Measurements from ENCODE around the gene UBE3C. TPM values are rescaled to one million over a fixed set of nuclear protein-coding genes. Genes with fewer than 3 reads are reported as not detected.
"Not testable (repeated sequence)": the region's sequence is repeated elsewhere in the genome, so short reads cannot be mapped to it uniquely, and the experiment has no call there.

Gene UBE3C
- total RNA-seq, 1 experiment from 2014 or later: 65.3 TPM

DNA sequence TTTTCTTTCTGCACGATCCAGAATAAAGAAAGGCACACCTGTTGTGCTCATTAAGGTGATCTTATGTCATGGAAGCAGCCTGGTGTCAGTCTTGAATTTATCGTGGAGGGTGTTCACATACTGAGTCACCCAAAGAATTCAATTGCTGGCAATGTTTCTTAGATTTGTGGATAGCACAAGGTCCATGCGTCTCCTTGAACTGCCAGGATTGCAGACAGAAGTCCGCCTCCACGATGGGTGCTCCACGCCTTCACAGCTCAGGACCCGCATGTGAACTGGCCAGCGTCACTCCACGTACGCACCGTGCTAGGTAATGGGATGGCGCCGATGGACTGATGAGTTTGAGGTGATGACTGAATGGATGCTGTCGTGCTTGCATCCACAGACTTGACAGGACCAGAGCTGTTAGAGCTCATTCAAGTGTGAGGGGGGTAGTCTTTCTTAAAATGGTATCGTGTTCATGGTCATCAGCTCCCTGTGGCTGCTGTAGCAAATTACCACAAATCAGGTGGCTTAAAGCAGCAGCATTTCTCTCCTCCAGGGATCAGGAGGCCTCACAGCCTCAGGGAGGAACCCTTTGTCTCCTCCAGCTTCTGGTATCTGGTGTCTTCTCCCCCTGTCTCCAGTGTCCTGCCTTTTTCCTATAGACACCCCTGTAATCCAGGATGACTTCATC lies 132.7 kb downstream of the UBE3C start:
- DNase-seq (ENCODE audit: low spot score): no peak

DNA sequence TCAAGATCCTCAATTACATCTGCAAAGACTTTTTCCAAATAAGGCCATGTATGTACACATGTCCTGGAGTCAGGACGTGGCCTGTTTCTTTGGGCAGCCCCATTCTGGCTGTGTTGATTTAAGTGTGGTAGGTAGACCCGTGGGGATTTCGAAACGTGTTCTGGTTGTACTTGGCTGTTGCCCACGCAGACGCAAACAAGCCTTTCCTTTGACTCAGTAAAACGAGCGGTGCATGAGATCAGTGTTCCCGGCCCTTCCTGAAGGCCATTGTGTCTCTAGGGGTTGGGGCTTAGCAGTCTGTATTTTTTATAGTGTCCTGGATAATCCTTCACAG lies 133.2 kb downstream of the UBE3C start:
- DNase-seq (ENCODE audit: low spot score): peak; percentile 87

DNA sequence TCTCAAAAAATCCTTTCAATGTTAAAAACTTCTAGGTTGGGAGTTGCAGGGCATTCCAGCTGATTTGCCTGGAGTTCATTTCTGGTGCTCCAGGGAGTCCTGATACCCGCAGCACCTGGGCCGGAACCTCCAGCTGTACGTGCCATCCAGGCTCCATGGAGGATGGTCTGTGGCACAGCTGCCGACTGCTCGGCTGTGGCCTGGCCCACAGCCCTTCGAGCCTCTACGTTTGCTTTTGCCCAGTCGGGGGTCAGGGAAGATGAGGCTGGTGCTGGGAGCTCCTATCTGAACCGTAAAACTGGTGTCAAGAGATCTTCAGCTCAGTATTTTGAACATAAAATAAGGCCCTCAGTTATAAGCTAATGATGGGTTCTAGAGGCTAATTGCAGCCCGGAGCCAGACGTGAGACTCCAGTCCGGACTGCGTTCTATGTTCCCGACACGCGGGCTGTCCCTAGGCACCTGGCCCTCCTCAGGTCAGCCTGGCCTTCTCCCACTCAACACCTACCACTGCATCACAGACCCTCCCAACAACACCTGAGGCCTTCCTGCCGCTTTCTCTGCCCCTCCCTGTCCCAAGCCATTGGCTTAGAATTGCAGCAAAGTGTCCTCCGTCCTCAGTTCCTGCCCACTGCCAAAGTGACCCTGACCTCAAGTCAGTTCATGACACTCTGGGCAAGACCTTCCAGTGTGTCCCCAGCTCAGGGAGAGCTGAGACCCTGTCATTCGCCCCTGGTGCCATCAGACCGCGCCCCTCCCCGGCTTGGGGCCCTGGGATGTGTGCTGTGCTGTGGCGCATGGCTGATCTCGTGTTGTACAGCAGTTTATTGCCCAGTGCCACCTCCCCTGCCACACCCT lies 133.9 kb downstream of the UBE3C start:
- DNase-seq (ENCODE audit: low spot score): no peak

DNA sequence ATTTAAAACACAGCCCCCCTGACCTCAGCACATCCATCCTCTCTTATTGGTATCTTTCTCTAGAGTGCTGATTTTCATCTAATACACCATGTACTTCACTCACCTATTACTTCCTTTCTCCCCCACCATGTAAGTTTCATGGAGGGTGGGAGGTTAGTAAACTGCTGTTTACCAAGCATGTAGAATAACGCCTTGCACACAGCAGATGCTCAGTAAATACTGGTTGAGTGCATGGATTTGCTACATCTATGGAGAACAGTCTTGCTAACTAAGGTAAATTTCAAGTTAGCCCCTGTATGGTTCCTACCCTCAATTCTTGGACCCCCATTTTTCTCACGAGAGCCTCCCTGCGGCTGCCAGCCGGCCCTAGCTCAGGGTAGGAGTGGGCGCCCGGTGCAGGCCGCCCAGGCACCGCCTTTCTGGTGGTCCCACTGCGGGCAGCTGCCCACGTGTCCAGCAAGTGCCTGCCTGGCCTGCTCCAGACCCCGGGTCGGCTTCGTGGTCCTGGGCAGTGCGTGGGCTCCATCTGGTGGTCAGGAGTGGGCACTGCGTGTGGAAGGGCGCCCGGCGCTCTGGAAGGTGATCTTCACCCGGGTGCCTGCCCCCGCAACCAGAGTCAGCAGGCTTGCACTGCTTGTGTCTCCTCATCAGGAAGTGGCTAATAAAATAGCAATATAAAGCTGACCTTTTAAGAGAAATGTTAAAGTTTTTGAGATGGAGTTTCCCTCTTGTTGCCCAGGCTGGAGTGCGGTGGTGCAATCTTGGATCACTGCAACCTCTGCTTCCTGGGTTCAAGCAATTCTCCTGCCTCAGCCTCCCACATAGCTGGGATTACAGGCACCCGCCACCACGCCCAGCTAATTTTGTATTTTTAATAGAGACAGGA lies 134.7 kb downstream of the UBE3C start:
- DNase-seq (ENCODE audit: low spot score): peak; percentile 59

DNA sequence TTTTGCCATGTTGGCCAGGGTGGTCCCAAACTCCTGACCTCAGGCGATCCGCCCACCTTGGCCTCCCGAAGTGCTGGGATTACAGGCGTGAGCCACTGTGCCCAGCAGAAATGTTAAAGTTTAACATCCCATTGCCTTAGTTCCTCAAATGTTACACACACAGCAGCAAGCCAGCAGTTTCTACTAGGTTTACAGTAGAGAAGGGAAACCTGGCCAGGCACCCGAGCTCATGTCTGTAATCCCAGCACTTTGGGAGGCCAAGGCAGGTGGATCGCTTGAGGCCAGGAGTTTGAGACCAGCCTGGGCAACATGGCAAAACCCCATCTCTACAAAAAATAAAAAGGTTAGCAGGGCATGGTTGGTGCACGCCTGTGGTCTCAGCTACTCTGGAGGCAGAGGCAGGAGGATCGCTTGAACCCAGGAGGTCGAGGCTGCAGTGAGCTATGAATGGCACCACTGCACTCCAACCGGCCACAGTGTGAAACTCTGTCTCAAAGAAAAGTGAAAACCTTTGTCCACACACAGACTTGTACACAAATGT lies 135.4 kb downstream of the UBE3C start:
- DNase-seq (ENCODE audit: low spot score): not testable (repeated sequence)

DNA sequence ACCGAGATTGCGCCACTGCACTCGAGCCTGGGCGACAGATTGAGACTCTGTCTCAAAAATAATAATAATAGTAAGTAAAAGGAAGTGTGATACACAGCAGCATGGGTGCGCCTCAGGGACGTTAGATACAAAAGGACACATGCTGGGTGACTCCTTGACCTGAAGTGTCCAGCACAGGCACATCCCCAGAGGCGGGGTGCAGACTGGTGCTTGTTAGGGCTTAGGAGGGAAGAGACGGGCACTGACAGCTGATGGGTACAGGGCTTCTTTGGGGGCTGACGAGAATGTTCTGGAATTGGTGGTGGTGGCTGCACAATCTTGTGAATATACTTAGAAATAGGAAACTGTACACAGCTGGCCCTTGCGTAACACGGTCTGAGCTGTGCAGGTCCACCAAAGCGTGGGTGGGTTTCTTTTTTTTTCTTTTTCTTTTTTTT lies 136.3 kb downstream of the UBE3C start:
- no peak for DNase-seq (ENCODE audit: low spot score)

DNA sequence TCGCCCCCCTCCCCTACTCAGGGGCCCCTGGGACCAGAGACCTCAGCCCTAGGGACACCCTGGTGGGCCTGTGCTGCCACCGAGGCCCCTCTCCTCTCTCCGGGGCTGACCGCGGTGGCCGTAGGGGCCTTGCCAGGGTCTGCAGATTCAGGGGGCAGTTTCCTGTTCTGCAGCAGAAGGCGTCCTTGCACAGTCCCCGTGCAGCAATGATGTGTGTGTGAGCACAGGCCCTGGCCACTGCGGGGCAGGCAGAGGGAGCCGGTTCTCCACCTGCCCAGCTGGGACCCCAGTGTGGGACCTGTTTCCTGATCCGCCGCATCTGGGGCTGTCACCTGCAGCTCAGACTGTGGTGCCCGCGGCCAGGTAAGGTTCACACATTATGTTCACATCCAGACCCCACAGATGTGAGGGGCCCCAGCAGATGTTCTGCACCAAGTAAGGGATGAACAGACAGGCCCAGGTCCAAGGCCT lies 137.4 kb downstream of the UBE3C start:
- DNase-seq (ENCODE audit: low spot score): no peak

DNA sequence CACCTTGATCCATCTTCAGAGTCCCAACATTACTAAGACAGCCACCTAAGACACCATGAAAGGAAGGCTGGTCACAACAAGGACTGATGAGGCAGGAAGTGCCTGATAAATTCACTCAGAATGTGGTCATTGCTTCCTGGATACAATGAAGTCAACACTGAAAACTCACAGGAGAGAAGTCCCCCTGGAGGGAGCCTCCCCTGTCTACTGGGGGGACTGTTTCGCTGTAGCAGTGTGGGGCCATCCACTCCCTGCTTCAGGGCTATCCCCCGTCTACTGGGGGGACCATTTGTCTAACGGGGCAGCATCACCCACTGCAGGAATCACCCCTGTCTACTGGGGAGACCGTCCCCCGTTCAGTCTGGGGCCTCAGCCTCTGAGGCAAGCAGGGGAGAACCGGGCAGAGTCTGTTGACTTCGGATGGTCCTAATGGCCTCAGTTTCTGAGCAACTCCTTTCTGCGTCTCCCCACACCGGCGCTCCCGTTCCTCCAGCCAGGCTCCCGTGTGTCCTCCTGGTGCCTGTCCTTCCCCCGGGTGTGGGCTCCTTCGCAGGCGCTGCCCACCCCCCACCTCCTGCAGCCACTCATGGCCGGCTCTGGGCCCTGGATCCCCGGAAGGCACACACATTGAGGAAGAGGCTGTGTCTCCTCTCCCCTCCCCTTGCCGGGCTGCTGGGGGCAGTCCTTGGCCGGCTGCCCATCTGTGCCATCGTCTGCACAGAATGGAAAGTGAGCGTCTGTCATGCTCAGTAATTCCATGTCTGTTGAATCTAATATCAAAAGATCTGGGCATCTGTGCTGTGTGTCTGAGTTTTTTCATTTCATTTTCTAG lies 138.2 kb downstream of the UBE3C start:
- DNase-seq (ENCODE audit: low spot score): no peak

DNA sequence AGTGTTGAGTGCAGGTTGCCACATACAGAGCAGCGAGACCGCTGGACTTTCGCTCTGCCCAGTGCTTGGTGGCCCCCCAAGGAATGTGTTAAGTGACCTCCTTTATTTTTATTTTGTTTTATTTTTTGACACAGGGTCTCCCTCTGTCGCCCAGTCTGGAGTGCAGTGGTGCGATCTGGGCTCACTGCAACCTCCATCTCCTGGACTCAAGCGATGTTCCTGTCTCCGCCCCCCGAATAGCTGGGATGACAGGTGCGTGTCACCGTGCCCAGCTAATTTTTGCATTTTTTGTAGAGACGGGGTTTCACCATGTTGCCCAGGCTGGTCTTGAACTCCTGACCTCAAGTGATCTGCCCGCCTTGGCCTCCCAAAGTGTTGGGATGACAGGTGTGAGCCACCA lies 138.8 kb downstream of the UBE3C start:
- not testable (repeated sequence) for DNase-seq (ENCODE audit: low spot score)

DNA sequence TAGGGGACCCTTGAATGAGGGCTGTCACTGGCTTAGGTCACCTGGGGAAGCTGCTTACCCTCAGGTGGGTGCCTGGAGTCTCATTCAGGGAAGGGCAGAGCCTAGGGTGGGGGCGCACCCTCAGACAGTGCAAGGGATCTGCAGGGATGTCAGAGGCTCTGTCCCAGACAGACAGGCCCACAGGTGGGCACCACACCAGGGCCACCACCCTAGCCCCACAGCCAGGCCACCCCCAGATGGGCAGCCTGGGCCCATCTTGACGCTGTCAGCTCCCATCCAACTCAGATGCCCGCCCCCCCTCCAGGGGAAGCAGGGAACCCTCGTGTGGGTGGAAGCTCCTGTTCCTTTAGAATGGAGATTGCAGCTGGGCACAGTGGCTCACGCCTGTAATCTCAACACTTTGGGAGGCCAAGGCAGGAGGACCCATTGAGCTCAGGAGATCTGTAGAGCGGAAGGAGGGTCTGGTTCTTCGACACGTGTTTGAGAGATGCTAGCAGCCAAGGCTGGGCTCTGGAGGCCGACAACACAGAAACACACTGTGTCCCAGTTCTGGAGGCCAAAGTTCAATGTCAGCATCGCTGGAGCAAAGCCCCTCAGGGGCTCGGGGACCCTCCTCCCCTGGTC lies 139.6 kb downstream of the UBE3C start:
- DNase-seq (ENCODE audit: low spot score): no peak

DNA sequence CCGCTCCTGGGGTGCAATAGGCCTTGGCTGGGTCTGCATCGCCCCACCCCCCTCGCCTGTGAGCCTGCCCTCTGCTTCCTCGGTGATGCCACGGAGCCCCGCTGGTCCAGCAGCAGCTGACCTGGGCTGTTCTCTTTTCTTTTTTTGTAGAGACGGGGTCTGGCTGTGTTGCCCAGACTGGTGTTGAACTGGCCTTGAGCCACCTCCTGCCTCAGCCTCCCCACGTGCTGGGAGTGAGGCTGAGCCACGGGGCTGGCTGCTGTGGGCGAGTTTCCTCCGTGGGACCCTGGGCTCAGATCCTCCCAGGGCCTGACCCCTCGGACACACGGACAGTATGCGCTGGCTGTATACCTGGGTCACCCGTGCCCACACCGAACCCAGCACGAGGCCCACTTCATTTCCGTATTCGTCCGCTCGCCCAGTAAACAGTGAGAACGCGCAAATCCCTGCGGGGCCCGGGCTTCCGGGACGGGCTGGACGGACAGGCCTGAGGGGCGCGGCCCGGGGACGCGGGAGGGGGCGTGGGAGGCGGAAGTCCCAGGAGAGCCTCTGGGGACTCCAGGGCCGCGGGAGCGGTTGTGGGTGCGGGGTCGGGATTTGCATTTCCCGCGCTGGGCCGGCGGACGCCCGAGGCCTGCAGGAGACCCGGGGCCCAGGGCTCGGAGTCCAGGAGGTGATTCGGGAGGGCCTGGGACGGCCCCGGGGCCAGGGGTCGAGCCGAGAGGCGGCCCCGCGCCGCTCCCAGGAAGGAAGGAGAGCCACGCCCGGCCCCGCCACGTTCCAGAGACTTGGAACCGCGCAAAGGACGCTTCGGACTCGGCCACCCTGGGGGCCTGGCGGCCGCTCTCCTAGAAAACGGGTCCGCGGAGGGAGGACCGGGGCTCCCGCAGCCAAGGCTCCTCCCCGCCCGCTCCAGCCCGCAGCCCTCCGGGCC lies 140.3 kb downstream of the UBE3C start:
- DNase-seq (ENCODE audit: low spot score): no peak

DNA sequence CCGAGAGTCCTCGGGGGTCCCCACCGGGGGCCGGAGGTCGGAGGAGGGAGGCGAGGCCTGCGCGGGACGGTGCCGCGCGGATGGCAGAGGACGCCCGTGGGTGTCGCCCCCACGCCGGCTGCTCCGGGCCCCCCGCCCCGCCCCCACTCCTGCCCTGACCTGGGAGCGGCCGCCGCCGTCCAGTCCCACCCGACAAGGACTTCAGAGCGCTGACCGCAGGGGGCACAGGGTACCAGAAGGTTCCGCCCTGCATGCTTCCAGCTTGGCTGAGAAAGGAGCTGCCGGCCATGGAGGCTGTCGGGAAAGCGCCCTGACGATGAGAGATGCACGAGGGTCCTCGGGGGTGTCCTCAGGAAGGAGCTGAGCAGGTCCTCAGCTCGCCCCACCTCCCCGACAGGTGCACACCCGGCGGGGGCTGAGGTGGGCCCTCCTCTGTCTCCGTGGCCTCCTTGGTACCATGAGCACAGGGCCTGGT lies 141.1 kb downstream of the UBE3C start:
- DNase-seq (ENCODE audit: low spot score): no peak

DNA sequence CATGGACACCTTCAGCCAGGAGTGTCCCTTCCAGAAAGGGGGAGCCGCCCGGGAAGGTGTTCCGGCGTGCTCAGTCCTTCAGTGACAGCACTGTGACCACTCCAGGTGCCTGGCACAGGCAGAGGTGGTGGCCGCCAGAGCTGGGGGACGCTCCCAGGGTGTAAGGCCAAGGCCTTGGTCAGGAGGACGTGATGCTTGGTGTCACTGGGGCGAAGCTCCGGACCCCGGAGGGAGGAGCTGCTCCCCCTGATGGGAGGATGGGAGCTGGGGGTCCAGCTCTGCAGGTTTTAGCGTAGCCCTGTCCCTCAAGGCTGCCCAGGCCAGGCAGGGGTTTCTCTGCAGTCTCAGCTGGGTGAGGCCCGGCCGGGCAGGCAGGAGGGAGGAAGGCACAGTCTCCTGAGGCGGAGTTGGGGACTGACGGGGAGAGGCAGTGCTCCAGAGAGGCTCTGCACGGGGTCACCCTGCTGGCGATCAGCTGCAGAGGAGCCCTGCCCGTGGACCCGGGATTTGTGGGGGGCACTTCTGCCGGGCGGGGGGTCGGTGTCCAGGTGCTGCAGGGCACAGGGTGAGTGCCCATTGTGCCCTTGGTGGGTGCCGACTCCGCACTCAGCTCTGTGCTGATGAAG lies 141.6 kb downstream of the UBE3C start:
- DNase-seq (ENCODE audit: low spot score): no peak

DNA sequence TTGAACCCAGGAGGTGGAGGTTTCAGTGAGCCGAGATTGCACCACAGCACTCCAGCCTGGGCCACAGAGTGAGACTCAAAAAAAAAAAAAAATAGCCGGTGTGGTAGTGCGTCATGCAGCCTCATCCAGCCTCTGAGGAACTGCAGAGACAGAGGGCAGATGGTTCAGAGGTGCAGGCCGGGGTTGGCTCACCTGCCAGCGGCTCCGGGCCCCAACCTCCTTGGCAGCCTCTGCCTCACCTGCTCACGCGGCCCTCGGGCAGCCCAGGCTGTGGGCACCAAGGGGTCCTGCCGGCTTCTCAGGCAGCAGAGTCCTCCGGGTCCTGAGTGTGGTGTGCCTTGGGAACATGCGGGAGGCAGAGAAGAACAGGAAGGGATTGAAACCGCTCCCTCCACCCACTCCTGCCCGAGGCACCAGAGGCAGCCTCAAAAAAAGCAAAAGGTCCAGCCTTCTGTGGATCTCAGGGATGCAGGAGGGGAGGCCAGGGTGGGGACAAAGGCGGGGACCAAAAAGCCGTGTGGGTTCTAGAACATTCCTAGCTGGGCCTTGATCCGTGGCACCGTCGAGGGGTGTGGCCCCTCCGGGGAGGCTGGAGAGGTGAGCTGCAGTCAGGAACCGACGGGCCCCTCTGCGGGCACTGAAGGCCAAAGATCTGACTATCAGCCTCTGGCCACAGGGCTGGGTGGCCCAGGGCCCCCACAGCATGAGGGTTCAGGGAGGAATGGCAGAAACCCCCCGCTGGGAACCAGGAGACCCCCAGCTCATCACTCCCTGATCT lies 142.7 kb downstream of the UBE3C start:
- DNase-seq (ENCODE audit: low spot score): no peak

DNA sequence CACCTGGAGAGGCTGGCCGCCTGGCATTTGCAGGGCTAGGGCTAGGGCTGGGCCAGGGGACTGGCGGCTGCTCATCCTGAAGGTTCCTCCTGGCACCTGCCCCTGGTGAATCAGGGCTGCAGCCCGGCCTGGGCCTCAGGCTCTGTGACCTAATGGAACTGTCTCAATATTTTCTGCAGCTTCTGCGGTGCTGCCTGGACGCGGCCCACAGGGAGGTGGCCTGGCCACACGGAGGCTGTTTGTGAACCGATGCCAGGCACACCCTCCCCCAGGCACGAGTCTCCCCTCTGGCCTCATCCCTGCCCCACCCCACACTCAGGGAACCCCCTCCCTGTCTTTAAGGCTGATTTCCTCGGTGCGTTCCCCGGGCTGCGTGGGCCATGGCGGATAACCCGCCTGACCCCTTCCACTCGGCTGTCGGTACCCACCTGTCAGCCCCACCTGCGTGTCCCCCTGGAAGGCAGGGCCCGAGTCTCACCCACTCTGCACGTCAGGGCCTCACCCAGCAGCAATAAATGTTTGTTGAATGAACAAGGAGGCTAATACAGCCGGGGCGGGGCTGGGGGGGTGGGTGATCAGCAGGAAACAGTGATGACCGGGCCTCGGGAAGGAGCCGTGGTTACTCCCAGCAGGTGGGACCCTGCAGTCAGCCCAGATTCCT lies 143.5 kb downstream of the UBE3C start:
- DNase-seq (ENCODE audit: low spot score): no peak

DNA sequence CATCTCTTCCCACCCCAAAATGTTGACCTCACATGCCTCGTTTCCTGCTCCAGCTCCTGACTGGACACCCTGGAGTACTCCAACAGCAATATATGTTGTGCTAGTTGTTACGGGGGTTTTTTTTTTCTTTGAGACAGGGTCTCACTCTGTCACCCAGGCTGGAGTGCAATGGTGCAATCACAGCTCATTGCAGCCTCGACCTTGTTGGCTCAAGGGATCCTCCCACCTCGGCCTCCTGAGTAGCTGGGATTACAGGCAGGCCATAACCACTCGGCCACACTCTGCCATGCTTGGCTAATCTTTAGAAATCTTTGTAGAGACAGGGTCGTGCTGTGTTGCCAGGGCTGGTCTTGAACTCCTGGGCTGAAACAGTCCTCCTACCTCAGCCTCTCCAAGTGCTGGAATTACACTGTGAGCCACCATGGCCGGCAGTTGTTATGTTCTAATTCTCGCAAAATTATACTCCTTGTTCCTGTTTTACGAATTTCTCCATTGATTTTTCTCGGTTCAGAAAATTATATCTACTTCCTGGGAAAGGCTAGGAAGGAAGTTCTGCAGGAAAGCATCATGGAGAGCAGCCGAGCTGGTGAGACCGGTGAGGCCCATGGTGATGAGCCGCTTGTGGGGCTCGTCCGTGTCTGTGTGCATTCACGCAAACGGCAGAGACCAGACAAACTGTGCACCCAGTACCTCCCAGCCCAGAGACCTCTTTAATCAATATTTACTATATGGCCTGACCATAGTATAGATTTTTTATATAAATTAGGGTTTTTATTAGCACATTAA lies 145.7 kb downstream of the UBE3C start:
- no peak for DNase-seq (ENCODE audit: low spot score)
